Epithelial cell of proximal tubule (primary cell): ENCODE measurements around the gene PDLIM5. TPM values are rescaled to one million over a fixed set of nuclear protein-coding genes. Genes with fewer than 3 reads are reported as not detected.
"Not testable (repeated sequence)": the region's sequence is repeated elsewhere in the genome, so short reads cannot be mapped to it uniquely, and the experiment has no call there.

ENCODE experiments used
- DNase-seq: peaks from one replicate; pipeline ENCODE4 v3.0.0-alpha.2; 2011; ENCODE audit warnings: low read depth
- H3K4me3 ChIP-seq: 2 replicates; pipeline ENCODE4 v1.5.1; 2011; ENCODE audit warnings: low read depth, mild to moderate bottlenecking, low read length
- total RNA-seq: library from RNA; depleted of rRNA; stranded (reverse); fragments of >200 nt; gene quantifications from 2 replicates; pipeline ENCODE4 v1.2.3, GENCODE V29; 2015
- TF ChIP-seq, protein P1 (sequence below): conservative IDR thresholded peaks from 2 replicates; pipeline ENCODE4 v1.5.1; 2012; ENCODE audit warnings: low read depth, mild to moderate bottlenecking, low read length

Gene PDLIM5
- total RNA-seq, 1 donor from 2014 or later, result 48.8 TPM

DNA sequence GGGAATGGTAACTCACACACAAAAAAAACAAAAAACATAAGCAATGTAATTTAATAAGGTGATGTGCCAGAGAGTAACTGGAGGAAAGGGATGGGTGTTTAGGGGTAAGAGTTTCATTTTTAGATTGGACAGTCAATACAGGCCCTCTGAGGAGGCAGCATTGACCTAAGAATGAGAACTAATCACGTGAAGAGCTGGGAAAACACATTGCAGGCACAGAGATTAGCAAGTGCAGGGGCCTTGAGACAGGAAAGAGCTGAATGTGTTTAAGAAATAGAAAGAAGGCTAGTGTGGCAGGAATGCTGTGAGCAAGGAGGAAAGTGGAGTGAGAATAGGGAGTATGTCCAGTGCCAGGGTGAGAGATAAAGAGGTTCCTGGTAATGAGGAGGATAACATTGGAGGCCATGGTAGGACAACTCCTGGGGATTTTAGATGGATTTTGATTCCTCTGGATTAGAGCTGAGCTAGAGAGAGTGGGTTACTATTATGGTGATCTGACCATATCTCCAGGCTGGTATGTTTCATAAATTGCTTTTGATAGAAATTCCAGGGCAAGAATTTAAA, 17.6 kb downstream of the PDLIM5 start:
- TF ChIP-seq, protein P1, sequence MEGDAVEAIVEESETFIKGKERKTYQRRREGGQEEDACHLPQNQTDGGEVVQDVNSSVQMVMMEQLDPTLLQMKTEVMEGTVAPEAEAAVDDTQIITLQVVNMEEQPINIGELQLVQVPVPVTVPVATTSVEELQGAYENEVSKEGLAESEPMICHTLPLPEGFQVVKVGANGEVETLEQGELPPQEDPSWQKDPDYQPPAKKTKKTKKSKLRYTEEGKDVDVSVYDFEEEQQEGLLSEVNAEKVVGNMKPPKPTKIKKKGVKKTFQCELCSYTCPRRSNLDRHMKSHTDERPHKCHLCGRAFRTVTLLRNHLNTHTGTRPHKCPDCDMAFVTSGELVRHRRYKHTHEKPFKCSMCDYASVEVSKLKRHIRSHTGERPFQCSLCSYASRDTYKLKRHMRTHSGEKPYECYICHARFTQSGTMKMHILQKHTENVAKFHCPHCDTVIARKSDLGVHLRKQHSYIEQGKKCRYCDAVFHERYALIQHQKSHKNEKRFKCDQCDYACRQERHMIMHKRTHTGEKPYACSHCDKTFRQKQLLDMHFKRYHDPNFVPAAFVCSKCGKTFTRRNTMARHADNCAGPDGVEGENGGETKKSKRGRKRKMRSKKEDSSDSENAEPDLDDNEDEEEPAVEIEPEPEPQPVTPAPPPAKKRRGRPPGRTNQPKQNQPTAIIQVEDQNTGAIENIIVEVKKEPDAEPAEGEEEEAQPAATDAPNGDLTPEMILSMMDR, result no peak
- H3K4me3 ChIP-seq, result no peak overlapping the region
- no peak for DNase-seq

DNA sequence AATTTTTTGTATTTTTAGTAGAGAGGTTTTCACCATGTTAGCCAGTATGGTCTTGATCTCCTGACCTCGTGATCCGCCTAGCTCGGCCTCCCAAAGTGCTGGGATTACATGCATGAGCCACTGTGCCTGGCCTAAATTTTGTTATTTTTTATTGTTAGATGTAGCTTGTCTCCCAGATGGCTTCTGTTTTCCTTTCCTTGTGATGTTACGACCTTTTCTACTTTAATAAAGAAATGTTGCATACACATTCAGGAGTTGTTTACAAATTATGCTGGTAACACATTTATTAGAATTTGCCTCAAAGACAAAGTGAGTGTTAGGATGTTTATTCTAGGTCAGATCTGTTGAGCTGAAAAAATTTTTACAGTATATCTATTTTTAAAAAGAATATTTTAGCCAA, 18.4 kb downstream of the PDLIM5 start:
- H3K4me3 ChIP-seq, result no peak overlapping the region
- DNase-seq, result no peak
- TF ChIP-seq, protein P1, result no peak

DNA sequence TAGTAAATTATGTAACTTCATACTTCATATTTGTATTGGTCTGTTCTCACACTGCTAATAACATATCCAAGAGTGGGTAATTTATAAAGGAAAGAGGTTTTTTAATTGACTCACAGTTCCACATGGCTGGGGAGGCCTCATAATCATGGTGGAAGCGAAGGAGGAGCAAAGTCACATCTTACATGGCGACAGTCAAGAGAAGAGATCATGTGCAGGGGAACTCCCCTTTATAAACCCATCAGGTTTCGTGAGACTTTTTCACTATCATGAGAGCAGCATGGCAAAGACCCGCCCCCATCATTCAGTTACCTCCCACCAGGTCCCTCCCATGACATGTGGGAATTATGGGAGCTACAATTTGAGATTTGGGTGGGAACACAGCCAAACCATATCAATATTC, 19.0 kb downstream of the PDLIM5 start:
- not testable (repeated sequence) for DNase-seq, H3K4me3 ChIP-seq

DNA sequence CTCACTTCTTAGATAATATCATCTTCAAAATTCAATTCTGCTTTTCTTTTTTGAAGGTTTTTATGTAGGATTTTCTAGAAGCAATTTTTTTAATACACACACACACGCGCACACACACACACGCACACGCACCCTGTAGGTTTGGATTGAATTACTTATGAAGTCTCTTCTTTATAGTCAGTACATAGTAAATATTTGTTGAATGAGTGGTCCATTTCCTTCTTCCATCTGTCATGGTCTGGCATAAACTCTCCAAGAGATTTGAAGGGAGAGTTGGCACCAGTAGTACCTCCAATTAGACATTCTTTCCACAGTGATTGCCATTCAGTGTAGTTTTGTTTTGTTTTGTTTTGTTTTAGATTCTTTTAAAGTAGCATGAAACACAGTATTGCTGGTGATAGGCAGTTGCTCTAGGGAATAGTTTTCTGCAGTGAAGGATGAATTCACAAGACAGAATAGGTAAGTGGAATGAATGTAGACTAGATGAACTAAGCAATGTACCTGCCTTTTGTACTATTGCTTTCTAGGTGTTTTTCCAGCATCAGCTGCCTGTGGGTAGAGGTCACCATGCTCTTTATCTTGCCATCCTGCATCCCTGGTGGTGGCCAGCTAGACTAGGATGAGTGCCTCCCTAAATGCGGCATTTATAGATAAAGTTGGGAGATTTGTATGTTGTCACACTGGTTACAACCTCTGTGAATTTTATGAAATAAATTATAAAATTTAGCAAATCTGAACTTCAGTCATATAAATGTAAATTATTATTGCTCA, 20.5 kb downstream of the PDLIM5 start:
- DNase-seq, result no peak
- H3K4me3 ChIP-seq, result no peak overlapping the region
- TF ChIP-seq, protein P1, result no peak

DNA sequence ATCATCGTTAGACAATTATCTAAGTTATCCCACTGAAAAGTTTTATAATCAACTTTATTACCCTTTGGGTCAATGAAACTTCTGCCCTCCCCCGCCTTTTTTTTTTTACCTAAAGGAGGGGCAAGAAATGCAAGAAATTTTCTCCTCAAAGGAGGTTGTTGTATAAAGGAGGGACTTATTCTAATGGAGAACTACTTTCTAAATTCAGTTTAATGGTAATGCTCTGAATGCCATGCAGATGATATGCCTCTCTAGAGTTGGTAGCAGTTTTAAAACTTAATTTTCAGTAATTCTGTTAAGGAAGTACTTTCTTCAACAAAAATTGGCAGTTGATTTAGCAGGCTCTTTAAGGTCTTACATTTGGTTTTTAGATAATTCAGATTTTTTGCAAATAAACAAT, 23.3 kb downstream of the PDLIM5 start:
- DNase-seq, result no peak
- H3K4me3 ChIP-seq, result no peak overlapping the region
- TF ChIP-seq, protein P1, result no peak

DNA sequence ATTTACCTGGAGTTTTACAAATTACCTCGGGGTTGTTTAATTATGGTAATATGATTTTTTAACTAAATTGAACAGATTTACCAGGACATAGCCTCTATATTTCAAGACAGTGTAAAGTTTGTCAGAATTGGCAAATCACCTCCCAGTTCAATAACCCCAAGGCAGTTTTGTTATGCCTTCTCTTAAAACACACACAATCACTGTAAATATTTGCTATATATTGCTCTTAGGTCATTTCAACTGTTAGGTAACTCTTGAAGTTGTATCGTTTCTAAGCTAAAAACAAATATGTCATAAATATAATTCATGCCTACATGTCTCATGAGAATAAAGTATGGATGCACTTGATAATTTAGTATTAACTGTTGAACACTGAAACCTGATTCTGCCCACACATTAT, 24.1 kb downstream of the PDLIM5 start:
- TF ChIP-seq, protein P1, result no peak
- no peak overlapping the region for H3K4me3 ChIP-seq
- DNase-seq, result no peak

DNA sequence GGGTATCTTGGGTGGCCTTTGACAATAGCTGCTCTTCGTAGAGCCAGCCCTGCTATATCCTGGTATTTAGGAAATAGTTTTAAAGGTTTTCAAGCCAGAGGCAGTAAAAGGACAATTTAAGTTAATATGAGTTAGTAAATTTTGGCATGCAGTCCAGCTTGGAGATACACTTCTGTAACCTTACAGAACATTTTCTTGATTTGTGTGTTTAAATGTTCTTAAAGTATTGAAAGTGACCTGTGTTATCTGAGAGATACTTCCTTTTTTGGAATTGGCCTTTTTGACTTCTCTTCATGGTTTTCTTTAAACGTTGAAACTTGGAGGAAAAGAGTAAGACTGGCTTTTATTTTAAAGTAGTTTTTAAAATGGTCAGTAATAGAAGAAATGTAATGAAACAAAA, 25.5 kb downstream of the PDLIM5 start:
- no peak for DNase-seq
- TF ChIP-seq, protein P1, result no peak

DNA sequence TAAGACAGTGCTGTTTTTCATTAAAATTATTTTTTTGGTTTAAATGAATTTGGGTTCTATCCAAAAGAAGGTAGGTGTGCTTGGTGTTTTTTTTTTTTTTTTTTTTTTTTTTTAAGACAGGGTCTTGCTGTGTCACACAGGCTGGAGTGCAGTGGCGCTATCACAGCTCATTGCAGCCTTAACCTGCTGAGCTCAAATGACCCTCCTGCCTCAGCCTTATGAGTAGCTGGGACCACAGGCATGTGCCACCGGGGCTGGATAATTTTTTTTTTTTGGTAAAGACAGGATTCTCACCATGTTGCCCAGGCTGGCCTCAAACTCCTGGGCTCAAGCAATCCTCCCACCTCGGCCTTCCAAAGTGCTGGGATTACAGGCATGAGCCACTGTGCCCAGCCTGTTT, 27.1 kb downstream of the PDLIM5 start:
- not testable (repeated sequence) for H3K4me3 ChIP-seq, DNase-seq

More for the DNA sequence above, 25.5 kb downstream of the PDLIM5 start:
- H3K4me3 ChIP-seq, result no peak overlapping the region
